HepG2 (cell line): ENCODE measurements around the gene RAP1A. TPM values are rescaled to one million over a fixed set of nuclear protein-coding genes. Genes with fewer than 3 reads are reported as not detected.

Source experiments
- GABPA ChIP-seq, 2 experiments: IDR thresholded peaks; 2 replicates each; pipeline ENCODE4 v1.6.1; 2011 to 2016; ENCODE audit warnings: low read depth in 2 of 2, low read length in 1 of 2, missing biosample characterization in 1 of 2, missing genetic modification characterization in 1 of 2
- REL ChIP-seq: sonication (generic); formaldehyde crosslinking; conservative IDR thresholded peaks from 2 replicates; pipeline ENCODE4 v1.8.0; 2022; ENCODE audit warnings: mild to moderate bottlenecking, missing genetic modification reagents, moderate library complexity
- SMYD3 ChIP-seq: sonication (generic); formaldehyde crosslinking; IDR thresholded peaks from 2 replicates; pipeline ENCODE4 v1.8.1; 2023; ENCODE audit warnings: mild to moderate bottlenecking, missing genetic modification reagents
- SOX5 ChIP-seq: IDR thresholded peaks from 2 replicates; pipeline ENCODE4 v1.6.1; 2016; ENCODE audit warnings: borderline replicate concordance
- ZFY ChIP-seq: sonication (generic); formaldehyde crosslinking; IDR thresholded peaks from 2 replicates; pipeline ENCODE4 v1.4.0; 2020; ENCODE audit warnings: missing genetic modification reagents
- ZNF431 ChIP-seq: sonication (generic); formaldehyde crosslinking; IDR thresholded peaks from 2 replicates; pipeline ENCODE4 v1.9.0; 2022; ENCODE audit warnings: missing genetic modification reagents, low read depth, mild to moderate bottlenecking, borderline replicate concordance
- polyA plus RNA-seq, 8 experiments: library from polyadenylated mRNA; depleted of rRNA in 3 of 8; stranded (reverse) in 7 of 8; unstranded in 1 of 8; fragments of >200 nt; fragmentation: Illumina TruSeq in 4 of 8; extraction: Trizol in 4 of 8; gene quantifications; 2 replicates each; pipeline versions ENCODE4 v1.2.1 to v1.2.3, GENCODE V29; 2011 to 2016; ENCODE audit warnings: low read depth in 4 of 8, missing spikeins in 1 of 8, mixed read lengths in 1 of 8; ENCODE audit not compliant: insufficient read depth in 1 of 8
- total RNA-seq, 5 experiments: library from RNA; depleted of rRNA; stranded (reverse); fragments of >200 nt; fragmentation: Illumina TruSeq; extraction: Trizol; gene quantifications; 2 replicates each; pipeline ENCODE4 v1.2.3, GENCODE V29; 2016; ENCODE audit warnings: low read depth in 1 of 5
- TF ChIP-seq, protein P1 (sequence below): sonication (generic); formaldehyde crosslinking; IDR thresholded peaks from 2 replicates; pipeline ENCODE4 v1.4.0; 2020; ENCODE audit warnings: missing genetic modification reagents, borderline replicate concordance
- TF ChIP-seq, protein P2 (sequence below): IDR thresholded peaks from 2 replicates; pipeline ENCODE4 v1.6.1; 2016

RAP1A gene
- total and polyA plus RNA-seq, 2 of the 13 experiments (the other 11 are each of a cell fraction or from before 2014, with no cell fraction given) = 19.0 to 20.7 TPM

DNA sequence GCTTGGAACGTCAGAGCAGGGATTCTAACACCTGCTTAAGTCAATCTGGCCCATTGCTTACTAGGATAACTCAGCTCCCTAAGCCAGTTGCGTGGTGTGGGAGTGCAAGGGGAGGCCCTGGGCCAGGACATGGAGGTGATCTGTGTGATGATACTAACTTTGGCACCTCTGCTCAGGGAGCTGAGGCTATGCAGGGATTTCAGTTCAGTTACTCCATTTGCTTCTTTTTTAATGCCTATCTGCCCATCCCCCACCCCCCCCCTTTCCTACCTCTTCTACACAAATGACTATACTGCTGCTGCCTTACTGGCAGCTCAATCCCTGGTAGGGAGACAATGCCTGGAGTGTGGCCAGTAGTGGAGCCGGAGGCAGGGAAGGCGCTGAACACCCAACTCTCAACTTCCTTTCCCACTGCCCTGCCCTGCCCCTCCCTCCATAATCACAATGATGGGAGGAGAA lies 100.1 kb downstream of the RAP1A start (continued):
- TF ChIP-seq, protein P1, sequence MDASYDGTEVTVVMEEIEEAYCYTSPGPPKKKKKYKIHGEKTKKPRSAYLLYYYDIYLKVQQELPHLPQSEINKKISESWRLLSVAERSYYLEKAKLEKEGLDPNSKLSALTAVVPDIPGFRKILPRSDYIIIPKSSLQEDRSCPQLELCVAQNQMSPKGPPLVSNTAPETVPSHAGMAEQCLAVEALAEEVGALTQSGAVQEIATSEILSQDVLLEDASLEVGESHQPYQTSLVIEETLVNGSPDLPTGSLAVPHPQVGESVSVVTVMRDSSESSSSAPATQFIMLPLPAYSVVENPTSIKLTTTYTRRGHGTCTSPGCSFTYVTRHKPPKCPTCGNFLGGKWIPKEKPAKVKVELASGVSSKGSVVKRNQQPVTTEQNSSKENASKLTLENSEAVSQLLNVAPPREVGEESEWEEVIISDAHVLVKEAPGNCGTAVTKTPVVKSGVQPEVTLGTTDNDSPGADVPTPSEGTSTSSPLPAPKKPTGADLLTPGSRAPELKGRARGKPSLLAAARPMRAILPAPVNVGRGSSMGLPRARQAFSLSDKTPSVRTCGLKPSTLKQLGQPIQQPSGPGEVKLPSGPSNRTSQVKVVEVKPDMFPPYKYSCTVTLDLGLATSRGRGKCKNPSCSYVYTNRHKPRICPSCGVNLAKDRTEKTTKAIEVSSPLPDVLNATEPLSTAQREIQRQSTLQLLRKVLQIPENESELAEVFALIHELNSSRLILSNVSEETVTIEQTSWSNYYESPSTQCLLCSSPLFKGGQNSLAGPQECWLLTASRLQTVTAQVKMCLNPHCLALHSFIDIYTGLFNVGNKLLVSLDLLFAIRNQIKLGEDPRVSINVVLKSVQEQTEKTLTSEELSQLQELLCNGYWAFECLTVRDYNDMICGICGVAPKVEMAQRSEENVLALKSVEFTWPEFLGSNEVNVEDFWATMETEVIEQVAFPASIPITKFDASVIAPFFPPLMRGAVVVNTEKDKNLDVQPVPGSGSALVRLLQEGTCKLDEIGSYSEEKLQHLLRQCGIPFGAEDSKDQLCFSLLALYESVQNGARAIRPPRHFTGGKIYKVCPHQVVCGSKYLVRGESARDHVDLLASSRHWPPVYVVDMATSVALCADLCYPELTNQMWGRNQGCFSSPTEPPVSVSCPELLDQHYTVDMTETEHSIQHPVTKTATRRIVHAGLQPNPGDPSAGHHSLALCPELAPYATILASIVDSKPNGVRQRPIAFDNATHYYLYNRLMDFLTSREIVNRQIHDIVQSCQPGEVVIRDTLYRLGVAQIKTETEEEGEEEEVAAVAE (CRISPR knock-in tag) = no peak
- TF ChIP-seq ZFY (no peak), ZNF431 (CRISPR knock-in tag) (no peak), SOX5 (no peak), SMYD3 (CRISPR knock-in tag) (no peak), REL (CRISPR knock-in tag) (no peak), GABPA (IDR thresholded peaks at IDR 0.05; ENCODE audit: low read depth, low read length) (no peak), GABPA (CRISPR knock-in tag; IDR thresholded peaks at IDR 0.05; ENCODE audit: low read depth) (no peak)
- TF ChIP-seq, protein P2, sequence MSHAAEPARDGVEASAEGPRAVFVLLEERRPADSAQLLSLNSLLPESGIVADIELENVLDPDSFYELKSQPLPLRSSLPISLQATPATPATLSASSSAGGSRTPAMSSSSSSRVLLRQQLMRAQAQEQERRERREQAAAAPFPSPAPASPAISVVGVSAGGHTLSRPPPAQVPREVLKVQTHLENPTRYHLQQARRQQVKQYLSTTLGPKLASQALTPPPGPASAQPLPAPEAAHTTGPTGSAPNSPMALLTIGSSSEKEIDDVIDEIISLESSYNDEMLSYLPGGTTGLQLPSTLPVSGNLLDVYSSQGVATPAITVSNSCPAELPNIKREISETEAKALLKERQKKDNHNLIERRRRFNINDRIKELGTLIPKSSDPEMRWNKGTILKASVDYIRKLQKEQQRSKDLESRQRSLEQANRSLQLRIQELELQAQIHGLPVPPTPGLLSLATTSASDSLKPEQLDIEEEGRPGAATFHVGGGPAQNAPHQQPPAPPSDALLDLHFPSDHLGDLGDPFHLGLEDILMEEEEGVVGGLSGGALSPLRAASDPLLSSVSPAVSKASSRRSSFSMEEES (CRISPR knock-in tag) = no peak
